Mesodermal cell (in vitro differentiated cells): Measurements from ENCODE around the gene SUPT20HL1.

Source experiments
- H3K27ac ChIP-seq: 2 replicates; pipeline ENCODE4 v1.7.0; 2013; ENCODE audit warnings: mild to moderate bottlenecking, low read depth, low read length, moderate library complexity; ENCODE audit not compliant: severe bottlenecking
- H3K36me3 ChIP-seq: 2 replicates; pipeline ENCODE4 v1.7.1; 2013; ENCODE audit warnings: mild to moderate bottlenecking, low read length, moderate library complexity; ENCODE audit not compliant: control insufficient read depth, insufficient read depth
- H3K4me1 ChIP-seq: one replicate; pipeline ENCODE4 v1.7.1; 2013; ENCODE audit warnings: mild to moderate bottlenecking, low read length; ENCODE audit not compliant: insufficient read depth, control insufficient read depth, poor library complexity, severe bottlenecking
- H3K4me3 ChIP-seq: 2 replicates; pipeline ENCODE4 v1.7.0; 2013; ENCODE audit warnings: low read length, control low read depth, mild to moderate bottlenecking; ENCODE audit not compliant: insufficient read depth, poor library complexity, severe bottlenecking; ENCODE audit errors: extremely low read depth
- H3K9me3 ChIP-seq: 2 replicates; pipeline ENCODE4 v1.7.1; 2013; ENCODE audit warnings: mild to moderate bottlenecking, low read length, moderate library complexity; ENCODE audit not compliant: control insufficient read depth
- WGBS, 2 experiments: methylation state at CpG; one replicate each; pipeline ENCODE4 v1.1.5; 2013; ENCODE audit warnings: missing lambda C conversion rate in 2 of 2; ENCODE audit not compliant: insufficient coverage in 2 of 2; 5-methylcytosine and 5-hydroxymethylcytosine counted together

SUPT20HL1 gene

GRCh38 chrX:24333371-24333770, 27.1 kb upstream of the SUPT20HL1 start:
- no peak overlapping the region for H3K27ac ChIP-seq
- no CpG with 5 or more reads among the region's 1 CpG for WGBS, 2 experiments

GRCh38 chrX:24334461-24334860, 26.0 kb upstream of the SUPT20HL1 start:
- H3K4me3 ChIP-seq, result no peak overlapping the region
- no peak overlapping the region for H3K27ac ChIP-seq
- no peaks in the 10 kb centered on the region for H3K36me3 ChIP-seq
- no peaks in the 10 kb centered on the region for H3K4me1 ChIP-seq
- no peaks in the 10 kb centered on the region for H3K9me3 ChIP-seq

More at GRCh38 chrX:24333371-24333770, 27.1 kb upstream of the SUPT20HL1 start:
- H3K4me1 ChIP-seq, result no peaks in the 10 kb centered on the region
- no peaks in the 10 kb centered on the region for H3K36me3 ChIP-seq
- H3K4me3 ChIP-seq, result no peak overlapping the region
- no peaks in the 10 kb centered on the region for H3K9me3 ChIP-seq

- no peak overlapping the region for H3K27ac ChIP-seq
- no peak overlapping the region for H3K4me3 ChIP-seq
- H3K9me3 ChIP-seq, result no peaks in the 10 kb centered on the region
- no CpG with 5 or more reads among the region's 1 CpG for WGBS, 2 experiments
- no peaks in the 10 kb centered on the region for H3K36me3 ChIP-seq
- H3K4me1 ChIP-seq, result peaks cover 5% of the 10 kb centered on the region
Measured at GRCh38 chrX:24335871-24336270, 24.6 kb upstream of the SUPT20HL1 start.

- Histone ChIP-seq H3K4me1 (peaks cover 19% of the 10 kb centered on the region), H3K9me3 (no peaks in the 10 kb centered on the region)
Measured at GRCh38 chrX:24339911-24340310, 20.5 kb upstream of the SUPT20HL1 start.

GRCh38 chrX:24340501-24340900, 19.9 kb upstream of the SUPT20HL1 start:
- no peak overlapping the region for H3K4me3 ChIP-seq
- no peak overlapping the region for H3K27ac ChIP-seq
- WGBS, 2 experiments, result 100% methylated on average over 1 of the region's 2 CpGs; no CpG with 5 or more reads in 1 of the 2 experiments
- H3K36me3 ChIP-seq, result no peaks in the 10 kb centered on the region
- H3K4me1 ChIP-seq, result peaks cover 19% of the 10 kb centered on the region
- H3K9me3 ChIP-seq, result no peaks in the 10 kb centered on the region

More at GRCh38 chrX:24339911-24340310, 20.5 kb upstream of the SUPT20HL1 start:
- Histone ChIP-seq H3K27ac (no peak overlapping the region), H3K4me3 (no peak overlapping the region), H3K36me3 (no peaks in the 10 kb centered on the region)

GRCh38 chrX:24341795-24342194, 18.6 kb upstream of the SUPT20HL1 start:
- Histone ChIP-seq H3K9me3 (no peaks in the 10 kb centered on the region), H3K36me3 (no peaks in the 10 kb centered on the region), H3K27ac (peak overlapping the region; percentile 45), H3K4me3 (no peak overlapping the region), H3K4me1 (peaks cover 19% of the 10 kb centered on the region)
- WGBS, 2 experiments, result 80% methylated on average over 1 of the region's 1 CpG; no CpG with 5 or more reads in 1 of the 2 experiments

GRCh38 chrX:24343719-24344118, 16.7 kb upstream of the SUPT20HL1 start:
- no peaks in the 10 kb centered on the region for H3K9me3 ChIP-seq
- no peak overlapping the region for H3K27ac ChIP-seq
- WGBS, 2 experiments, result 92 to 100% methylated on average over 4 to 6 of the region's 9 CpGs
- peaks cover 27% of the 10 kb centered on the region for H3K4me1 ChIP-seq
- H3K4me3 ChIP-seq, result no peak overlapping the region
- no peaks in the 10 kb centered on the region for H3K36me3 ChIP-seq

- no peak overlapping the region for H3K4me3 ChIP-seq
- no peaks in the 10 kb centered on the region for H3K36me3 ChIP-seq
- peaks cover 12% of the 10 kb centered on the region for H3K4me1 ChIP-seq
- no peaks in the 10 kb centered on the region for H3K9me3 ChIP-seq
- WGBS, 2 experiments, result no CpG with 5 or more reads among the region's 1 CpG
- peak overlapping the region; percentile 64 for H3K27ac ChIP-seq
Measured at GRCh38 chrX:24347881-24348280, 12.6 kb upstream of the SUPT20HL1 start.

GRCh38 chrX:24350217-24350616, 10.2 kb upstream of the SUPT20HL1 start:
- Histone ChIP-seq H3K9me3 (no peaks in the 10 kb centered on the region), H3K36me3 (no peaks in the 10 kb centered on the region), H3K4me3 (no peak overlapping the region), H3K4me1 (peaks cover 9% of the 10 kb centered on the region), H3K27ac (no peak overlapping the region)
- no CpG with 5 or more reads among the region's 4 CpGs for WGBS, 2 experiments

GRCh38 chrX:24355095-24355494, 5.3 kb upstream of the SUPT20HL1 start:
- no peaks in the 10 kb centered on the region for H3K9me3 ChIP-seq
- peaks cover 12% of the 10 kb centered on the region for H3K4me1 ChIP-seq
- H3K36me3 ChIP-seq, result no peaks in the 10 kb centered on the region
- H3K27ac ChIP-seq, result no peak overlapping the region
- 60 to 88% methylated on average over 1 to 7 of the region's 8 CpGs for WGBS, 2 experiments
- H3K4me3 ChIP-seq, result no peak overlapping the region

GRCh38 chrX:24357106-24357505, 3.3 kb upstream of the SUPT20HL1 start:
- peak overlapping the region; percentile 53 for H3K27ac ChIP-seq
- no peak overlapping the region for H3K4me3 ChIP-seq
- H3K36me3 ChIP-seq, result no peaks in the 10 kb centered on the region
- H3K9me3 ChIP-seq, result no peaks in the 10 kb centered on the region
- peaks cover 12% of the 10 kb centered on the region for H3K4me1 ChIP-seq
